Nephron progenitor cell (in vitro differentiated cells): Measurements from ENCODE around the gene LIN7A.

Source experiments
- DNase-seq: peaks from one replicate; pipeline ENCODE4 v3.0.0; 2021
- H3K27ac Mint-ChIP-seq: 2 replicates; pipeline ENCODE4 v1.8.0; 2021; ENCODE audit warnings: mild to moderate bottlenecking, moderate library complexity, mixed read lengths
- H3K27me3 Mint-ChIP-seq: 2 replicates; pipeline ENCODE4 v1.8.0; 2021; ENCODE audit warnings: mild to moderate bottlenecking, low read depth, mixed read lengths; ENCODE audit not compliant: poor library complexity
- H3K36me3 Mint-ChIP-seq: 2 replicates; pipeline ENCODE4 v1.8.0; 2021; ENCODE audit warnings: low read depth, mixed read lengths
- H3K4me1 Mint-ChIP-seq: 2 replicates; pipeline ENCODE4 v1.8.0; 2021; ENCODE audit warnings: mixed read lengths
- H3K4me3 Mint-ChIP-seq: 2 replicates; pipeline ENCODE4 v1.8.0; 2021; ENCODE audit warnings: mild to moderate bottlenecking, moderate library complexity, mixed read lengths
- H3K9me3 Mint-ChIP-seq: 2 replicates; pipeline ENCODE4 v1.8.0; 2021; ENCODE audit warnings: mild to moderate bottlenecking, moderate library complexity, mixed read lengths
- TF ChIP-seq, protein P1 (sequence below): fragments of 200-600 bp; sonication (generic); IDR thresholded peaks from 2 replicates; pipeline ENCODE4 v1.5.0; 2021; ENCODE audit warnings: antibody characterized with exemption

LIN7A gene

GRCh38 chr12:80861641-80862378 is 75.9 kb downstream of the LIN7A start:
- TF ChIP-seq, protein P1, sequence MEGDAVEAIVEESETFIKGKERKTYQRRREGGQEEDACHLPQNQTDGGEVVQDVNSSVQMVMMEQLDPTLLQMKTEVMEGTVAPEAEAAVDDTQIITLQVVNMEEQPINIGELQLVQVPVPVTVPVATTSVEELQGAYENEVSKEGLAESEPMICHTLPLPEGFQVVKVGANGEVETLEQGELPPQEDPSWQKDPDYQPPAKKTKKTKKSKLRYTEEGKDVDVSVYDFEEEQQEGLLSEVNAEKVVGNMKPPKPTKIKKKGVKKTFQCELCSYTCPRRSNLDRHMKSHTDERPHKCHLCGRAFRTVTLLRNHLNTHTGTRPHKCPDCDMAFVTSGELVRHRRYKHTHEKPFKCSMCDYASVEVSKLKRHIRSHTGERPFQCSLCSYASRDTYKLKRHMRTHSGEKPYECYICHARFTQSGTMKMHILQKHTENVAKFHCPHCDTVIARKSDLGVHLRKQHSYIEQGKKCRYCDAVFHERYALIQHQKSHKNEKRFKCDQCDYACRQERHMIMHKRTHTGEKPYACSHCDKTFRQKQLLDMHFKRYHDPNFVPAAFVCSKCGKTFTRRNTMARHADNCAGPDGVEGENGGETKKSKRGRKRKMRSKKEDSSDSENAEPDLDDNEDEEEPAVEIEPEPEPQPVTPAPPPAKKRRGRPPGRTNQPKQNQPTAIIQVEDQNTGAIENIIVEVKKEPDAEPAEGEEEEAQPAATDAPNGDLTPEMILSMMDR: no peak
- peaks cover 3% of the 10 kb centered on the region for H3K27me3 Mint-ChIP-seq
- no peaks in the 10 kb centered on the region for H3K9me3 Mint-ChIP-seq
- no peak overlapping the region for H3K27ac Mint-ChIP-seq
- no peaks in the 10 kb centered on the region for H3K4me1 Mint-ChIP-seq
- H3K4me3 Mint-ChIP-seq: no peak overlapping the region
- DNase-seq: no peak
- no peaks in the 10 kb centered on the region for H3K36me3 Mint-ChIP-seq

- no peak for DNase-seq
- TF ChIP-seq, protein P1: no peak
- Mint-ChIP-seq H3K36me3 (no peaks in the 10 kb centered on the region), H3K9me3 (no peaks in the 10 kb centered on the region), H3K27ac (no peak overlapping the region), H3K4me1 (no peaks in the 10 kb centered on the region), H3K4me3 (no peak overlapping the region), H3K27me3 (peaks cover 3% of the 10 kb centered on the region)
Observed at GRCh38 chr12:80860928-80861327, 76.8 kb downstream of the LIN7A start.

DNA sequence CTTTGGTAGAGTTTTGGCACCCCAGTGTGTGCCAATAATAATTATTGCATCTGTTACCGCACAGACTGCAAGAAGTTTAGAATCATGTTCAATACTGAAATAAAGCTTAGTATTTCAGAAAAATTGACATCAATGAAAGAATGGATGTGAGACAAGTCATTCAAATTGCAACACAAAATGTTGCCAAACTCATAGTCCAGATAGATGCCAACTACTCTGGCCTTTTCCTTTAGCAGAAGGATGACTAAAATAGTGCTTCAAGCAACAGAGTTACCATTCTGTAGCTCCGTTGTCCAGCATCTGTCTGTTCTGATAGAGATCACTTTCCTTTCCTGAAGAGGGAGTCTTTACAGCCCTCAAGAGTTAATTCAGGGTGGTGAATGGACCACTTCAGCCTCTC is 77.5 kb downstream of the LIN7A start:
- no peak overlapping the region for H3K4me3 Mint-ChIP-seq
- TF ChIP-seq, protein P1: no peak
- no peaks in the 10 kb centered on the region for H3K9me3 Mint-ChIP-seq
- peaks cover 3% of the 10 kb centered on the region for H3K27me3 Mint-ChIP-seq
- H3K36me3 Mint-ChIP-seq: no peaks in the 10 kb centered on the region
- H3K27ac Mint-ChIP-seq: no peak overlapping the region
- H3K4me1 Mint-ChIP-seq: no peaks in the 10 kb centered on the region
- DNase-seq: no peak

- no peaks in the 10 kb centered on the region for H3K9me3 Mint-ChIP-seq
- DNase-seq: no peak
- peaks cover 3% of the 10 kb centered on the region for H3K27me3 Mint-ChIP-seq
- H3K4me1 Mint-ChIP-seq: no peaks in the 10 kb centered on the region
- TF ChIP-seq, protein P1: no peak
- H3K36me3 Mint-ChIP-seq: no peaks in the 10 kb centered on the region
- H3K27ac Mint-ChIP-seq: no peak overlapping the region
- no peak overlapping the region for H3K4me3 Mint-ChIP-seq
Observed at GRCh38 chr12:80858356-80858755, 79.4 kb downstream of the LIN7A start.

DNA sequence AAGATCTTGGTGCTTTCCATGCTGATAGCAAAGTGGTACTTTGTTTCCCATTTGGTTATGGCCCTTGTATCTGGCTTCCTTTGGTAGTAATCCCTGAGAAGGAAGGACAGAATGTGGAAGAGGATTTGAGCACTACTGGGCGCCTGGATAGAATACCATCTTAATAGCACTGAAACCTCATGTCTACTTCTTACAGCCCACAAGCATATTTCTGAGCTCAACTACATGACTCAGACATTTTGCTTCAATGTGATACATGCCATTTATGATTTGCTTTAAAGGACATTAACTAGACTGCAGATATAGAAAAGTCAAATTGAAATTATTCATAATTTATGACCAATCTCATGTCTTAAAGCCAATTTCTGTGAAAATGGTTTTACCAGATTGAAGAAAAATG is 80.4 kb downstream of the LIN7A start:
- peaks cover 3% of the 10 kb centered on the region for H3K27me3 Mint-ChIP-seq
- no peak for DNase-seq
- no peaks in the 10 kb centered on the region for H3K4me1 Mint-ChIP-seq
- no peak overlapping the region for H3K27ac Mint-ChIP-seq
- no peaks in the 10 kb centered on the region for H3K36me3 Mint-ChIP-seq
- no peaks in the 10 kb centered on the region for H3K9me3 Mint-ChIP-seq
- no peak overlapping the region for H3K4me3 Mint-ChIP-seq
- TF ChIP-seq, protein P1: no peak

DNA sequence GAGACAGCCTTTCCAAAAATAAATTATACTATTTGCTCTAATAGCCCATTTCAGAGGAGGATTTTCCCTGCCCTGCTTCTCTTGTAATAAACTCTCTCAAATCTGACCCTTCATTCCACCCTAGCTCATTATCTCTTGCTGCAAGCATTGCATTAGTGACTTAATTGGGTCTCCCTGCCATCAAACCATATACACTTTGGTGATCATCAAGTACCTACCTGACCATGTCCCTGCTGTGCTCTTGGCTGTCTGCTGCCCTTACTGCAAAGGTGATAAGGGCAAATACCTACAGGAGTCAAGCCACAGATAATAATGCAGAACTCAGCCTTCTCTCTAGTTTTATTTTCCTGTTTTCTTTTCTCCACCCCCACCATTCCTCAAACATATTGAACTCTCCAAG is 88.4 kb downstream of the LIN7A start:
- Mint-ChIP-seq H3K9me3 (no peaks in the 10 kb centered on the region), H3K4me3 (no peak overlapping the region), H3K4me1 (peaks cover 6% of the 10 kb centered on the region), H3K27ac (no peak overlapping the region), H3K27me3 (no peaks in the 10 kb centered on the region), H3K36me3 (no peaks in the 10 kb centered on the region)
- TF ChIP-seq, protein P1: no peak
- no peak for DNase-seq
